Esophagus squamous epithelium (tissue), 4 donors: ENCODE data around the gene UBAC2.

Source experiments
- CTCF ChIP-seq, 6 experiments: fragments of 450-650 bp in 4 of 6; fragments of 200-600 bp in 2 of 6; sonication (generic) in 2 of 6; IDR thresholded peaks; one replicate each; pipeline ENCODE4 v1.5.1; 2016 to 2019; ENCODE audit warnings: antibody characterized with exemption in 6 of 6, mild to moderate bottlenecking in 4 of 6, moderate library complexity in 4 of 6
- POLR2A ChIP-seq, 4 donors: fragments of 450-650 bp; IDR thresholded peaks; one replicate each; pipeline ENCODE4 v1.6.1; 2017; ENCODE audit warnings: antibody characterized with exemption in 4 of 4, mild to moderate bottlenecking in 4 of 4, moderate library complexity in 3 of 4

DNA sequence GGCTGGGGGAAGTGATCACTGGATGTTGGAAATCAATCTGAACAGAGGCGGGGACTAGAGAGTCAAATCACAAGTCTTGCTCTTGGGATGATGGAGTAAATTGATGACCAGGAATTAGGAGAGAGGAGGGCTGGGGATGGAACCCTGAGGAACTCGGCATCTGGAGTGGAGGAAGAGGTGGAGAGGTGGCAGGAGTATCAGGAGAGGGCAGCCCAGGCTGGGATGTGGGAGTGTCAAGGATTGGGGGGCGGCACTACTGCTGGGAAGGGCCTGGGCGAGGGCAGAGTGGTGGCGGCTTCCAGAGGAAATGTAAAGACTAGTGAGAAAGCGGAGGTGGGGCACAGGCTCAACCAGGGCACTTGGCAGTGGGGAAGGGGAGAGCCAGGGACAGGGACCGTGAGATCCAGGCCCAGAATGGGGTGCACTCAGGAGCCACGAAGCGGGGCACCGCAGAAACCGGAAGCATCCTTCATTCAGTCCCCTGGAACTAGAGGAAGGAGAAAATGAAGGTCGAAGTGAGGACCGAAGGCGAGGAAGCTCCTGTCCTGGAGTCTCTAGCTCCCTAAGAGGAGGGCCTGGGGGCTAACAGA lies 187.8 kb downstream of the UBAC2 start:
- TF ChIP-seq CTCF (IDR thresholded peaks at IDR 0.05) (no peak), POLR2A (IDR thresholded peaks at IDR 0.05) (no peak)
